K562 (cell line): Measurements from ENCODE around the gene PYROXD2.

Source experiments
- ELF1 ChIP-seq: fragments of 200-800 bp; sonication (Bioruptor generic); IDR thresholded peaks from 2 replicates; pipeline ENCODE4 v1.6.1; 2016; ENCODE audit warnings: missing genetic modification characterization, missing compliant biosample characterization
- HMGN3 ChIP-seq: IDR thresholded peaks from 2 replicates; pipeline ENCODE4 v1.6.1; 2011; ENCODE audit warnings: borderline replicate concordance, low read depth, mild to moderate bottlenecking, mixed read lengths, low read length; ENCODE audit not compliant: insufficient read length; ENCODE audit errors: extremely low read depth
- JUN ChIP-seq, 2 experiments: sonication (generic) in 1 of 2; formaldehyde crosslinking in 1 of 2; IDR thresholded peaks; 2 replicates each; pipeline versions ENCODE4 v1.6.1 to v1.8.0; 2012 to 2022; ENCODE audit warnings: borderline replicate concordance in 2 of 2, mild to moderate bottlenecking in 2 of 2, improper control_type of control experiment in 1 of 2, low read depth in 1 of 2, low read length in 1 of 2, missing genetic modification reagents in 1 of 2
- JUNB ChIP-seq: fragments of 450-650 bp; formaldehyde crosslinking; conservative IDR thresholded peaks from 2 replicates; pipeline ENCODE4 v1.4.0; 2020; ENCODE audit warnings: mild to moderate bottlenecking
- MEF2A ChIP-seq: IDR thresholded peaks from 2 replicates; pipeline ENCODE4 v1.6.1; 2011; ENCODE audit warnings: low read depth, mild to moderate bottlenecking, low read length, moderate library complexity; ENCODE audit not compliant: control insufficient read depth
- POLR2A ChIP-seq: fragments of 450-650 bp; conservative IDR thresholded peaks from 2 replicates; pipeline ENCODE4 v1.6.1; 2016
- YY1 ChIP-seq, 3 experiments: IDR thresholded peaks; 2 replicates each; pipeline ENCODE4 v1.6.1; 2011; ENCODE audit warnings: low read length in 2 of 3, mild to moderate bottlenecking in 2 of 3, moderate library complexity in 2 of 3, borderline replicate concordance in 1 of 3, control low read depth in 1 of 3, low read depth in 1 of 3; ENCODE audit not compliant: insufficient read depth in 3 of 3, insufficient replicate concordance in 2 of 3, control insufficient read depth in 1 of 3, insufficient read length in 1 of 3; ENCODE audit errors: extremely low read depth in 1 of 3
- ZNF124 ChIP-seq: sonication (generic); formaldehyde crosslinking; IDR thresholded peaks from 2 replicates; pipeline ENCODE4 v1.8.1; 2022; ENCODE audit warnings: missing genetic modification reagents
- ZNF23 ChIP-seq: fragments of 250-450 bp; sonication (Bioruptor Pico); IDR thresholded peaks from 2 replicates; pipeline ENCODE4 v1.4.0; 2020; ENCODE audit warnings: mild to moderate bottlenecking
- ZSCAN29 ChIP-seq: fragments of 450-650 bp; IDR thresholded peaks from 2 replicates; pipeline ENCODE4 v1.6.1; 2017
- TF ChIP-seq, protein P1 (sequence below), 3 experiments: IDR thresholded peaks in 2 of 3; conservative IDR thresholded peaks in 1 of 3; 2 replicates each; pipeline ENCODE4 v1.5.1; 2011 to 2012; ENCODE audit warnings: low read length in 3 of 3, mild to moderate bottlenecking in 3 of 3, control low read depth in 2 of 3, improper control_type of control experiment in 1 of 3, inconsistent platforms in 1 of 3, low read depth in 1 of 3, mixed read lengths in 1 of 3, moderate library complexity in 1 of 3; ENCODE audit not compliant: insufficient read depth in 2 of 3
- TF ChIP-seq, protein P2 (sequence below): fragments of 250-450 bp; sonication (Bioruptor Pico); IDR thresholded peaks from 2 replicates; pipeline ENCODE4 v1.4.0; 2020; ENCODE audit warnings: mild to moderate bottlenecking, moderate library complexity
- TF ChIP-seq, protein P3 (sequence below): fragments of 250-450 bp; sonication (Bioruptor Pico); IDR thresholded peaks from 2 replicates; pipeline ENCODE4 v1.4.0; 2020; ENCODE audit warnings: mild to moderate bottlenecking, moderate library complexity
- TF ChIP-seq, protein P4 (sequence below), 2 experiments: fragments of 150-350 bp in 1 of 2; IDR thresholded peaks; 2 replicates each; pipeline ENCODE4 v1.6.1; 2012 to 2016; ENCODE audit warnings: low read depth in 2 of 2, low read length in 2 of 2, mild to moderate bottlenecking in 1 of 2, moderate library complexity in 1 of 2

DNA sequence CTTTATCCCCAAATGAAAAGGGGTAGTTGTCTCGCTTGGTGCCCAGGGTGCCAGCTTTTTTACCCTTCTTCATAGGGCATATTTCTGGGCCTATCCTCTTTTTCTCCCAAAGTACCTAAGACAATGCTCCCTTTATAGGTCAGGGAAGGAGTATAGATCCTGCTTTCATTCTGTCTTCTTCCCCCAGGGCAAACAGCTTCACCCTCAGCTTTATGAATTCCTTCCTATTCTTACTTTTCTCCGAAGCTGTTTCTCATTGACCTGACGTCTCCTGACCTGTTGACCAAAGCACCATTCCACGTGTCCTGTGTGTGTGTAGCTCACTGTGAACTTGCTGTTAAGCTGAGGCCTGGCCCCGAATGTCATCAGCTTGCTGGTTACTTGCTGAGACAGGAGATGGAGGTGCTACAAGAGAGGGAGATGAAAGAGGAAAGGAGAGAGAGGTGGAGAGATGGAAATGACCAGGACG is 48.9 kb downstream of the PYROXD2 start:
- TF ChIP-seq ELF1 (tag) (no peak), HMGN3 (no peak), JUN (IDR thresholded peaks at IDR 0.05; ENCODE audit: borderline replicate concordance, low read depth, low read length) (no peak), JUN (CRISPR knock-in tag; IDR thresholded peaks at IDR 0.05; ENCODE audit: borderline replicate concordance) (no peak), ZNF124 (CRISPR knock-in tag) (no peak), YY1 (IDR thresholded peaks at IDR 0.05; ENCODE audit: borderline replicate concordance in 1 of 3, control insufficient read depth in 1 of 3, extremely low read depth in 1 of 3, insufficient read depth in 3 of 3, insufficient read length in 1 of 3, insufficient replicate concordance in 2 of 3, low read depth in 1 of 3, low read length in 2 of 3) (no peak), POLR2A (no peak), MEF2A (no peak), ZSCAN29 (no peak), JUNB (no peak), ZNF23 (CRISPR knock-in tag) (no peak)
- TF ChIP-seq, protein P1, sequence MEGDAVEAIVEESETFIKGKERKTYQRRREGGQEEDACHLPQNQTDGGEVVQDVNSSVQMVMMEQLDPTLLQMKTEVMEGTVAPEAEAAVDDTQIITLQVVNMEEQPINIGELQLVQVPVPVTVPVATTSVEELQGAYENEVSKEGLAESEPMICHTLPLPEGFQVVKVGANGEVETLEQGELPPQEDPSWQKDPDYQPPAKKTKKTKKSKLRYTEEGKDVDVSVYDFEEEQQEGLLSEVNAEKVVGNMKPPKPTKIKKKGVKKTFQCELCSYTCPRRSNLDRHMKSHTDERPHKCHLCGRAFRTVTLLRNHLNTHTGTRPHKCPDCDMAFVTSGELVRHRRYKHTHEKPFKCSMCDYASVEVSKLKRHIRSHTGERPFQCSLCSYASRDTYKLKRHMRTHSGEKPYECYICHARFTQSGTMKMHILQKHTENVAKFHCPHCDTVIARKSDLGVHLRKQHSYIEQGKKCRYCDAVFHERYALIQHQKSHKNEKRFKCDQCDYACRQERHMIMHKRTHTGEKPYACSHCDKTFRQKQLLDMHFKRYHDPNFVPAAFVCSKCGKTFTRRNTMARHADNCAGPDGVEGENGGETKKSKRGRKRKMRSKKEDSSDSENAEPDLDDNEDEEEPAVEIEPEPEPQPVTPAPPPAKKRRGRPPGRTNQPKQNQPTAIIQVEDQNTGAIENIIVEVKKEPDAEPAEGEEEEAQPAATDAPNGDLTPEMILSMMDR (IDR thresholded peaks at IDR 0.05 in 2 of 3, conservative IDR thresholded peaks at IDR 0.05 in 1 of 3; ENCODE audit: insufficient read depth in 2 of 3, low read depth in 1 of 3, low read length in 3 of 3), result no peak
- TF ChIP-seq, protein P2, sequence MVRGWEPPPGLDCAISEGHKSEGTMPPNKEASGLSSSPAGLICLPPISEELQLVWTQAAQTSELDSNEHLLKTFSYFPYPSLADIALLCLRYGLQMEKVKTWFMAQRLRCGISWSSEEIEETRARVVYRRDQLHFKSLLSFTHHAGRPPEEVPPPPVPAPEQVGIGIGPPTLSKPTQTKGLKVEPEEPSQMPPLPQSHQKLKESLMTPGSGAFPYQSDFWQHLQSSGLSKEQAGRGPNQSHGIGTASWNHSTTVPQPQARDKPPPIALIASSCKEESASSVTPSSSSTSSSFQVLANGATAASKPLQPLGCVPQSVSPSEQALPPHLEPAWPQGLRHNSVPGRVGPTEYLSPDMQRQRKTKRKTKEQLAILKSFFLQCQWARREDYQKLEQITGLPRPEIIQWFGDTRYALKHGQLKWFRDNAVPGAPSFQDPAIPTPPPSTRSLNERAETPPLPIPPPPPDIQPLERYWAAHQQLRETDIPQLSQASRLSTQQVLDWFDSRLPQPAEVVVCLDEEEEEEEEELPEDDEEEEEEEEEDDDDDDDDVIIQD, result no peak
- TF ChIP-seq, protein P3, sequence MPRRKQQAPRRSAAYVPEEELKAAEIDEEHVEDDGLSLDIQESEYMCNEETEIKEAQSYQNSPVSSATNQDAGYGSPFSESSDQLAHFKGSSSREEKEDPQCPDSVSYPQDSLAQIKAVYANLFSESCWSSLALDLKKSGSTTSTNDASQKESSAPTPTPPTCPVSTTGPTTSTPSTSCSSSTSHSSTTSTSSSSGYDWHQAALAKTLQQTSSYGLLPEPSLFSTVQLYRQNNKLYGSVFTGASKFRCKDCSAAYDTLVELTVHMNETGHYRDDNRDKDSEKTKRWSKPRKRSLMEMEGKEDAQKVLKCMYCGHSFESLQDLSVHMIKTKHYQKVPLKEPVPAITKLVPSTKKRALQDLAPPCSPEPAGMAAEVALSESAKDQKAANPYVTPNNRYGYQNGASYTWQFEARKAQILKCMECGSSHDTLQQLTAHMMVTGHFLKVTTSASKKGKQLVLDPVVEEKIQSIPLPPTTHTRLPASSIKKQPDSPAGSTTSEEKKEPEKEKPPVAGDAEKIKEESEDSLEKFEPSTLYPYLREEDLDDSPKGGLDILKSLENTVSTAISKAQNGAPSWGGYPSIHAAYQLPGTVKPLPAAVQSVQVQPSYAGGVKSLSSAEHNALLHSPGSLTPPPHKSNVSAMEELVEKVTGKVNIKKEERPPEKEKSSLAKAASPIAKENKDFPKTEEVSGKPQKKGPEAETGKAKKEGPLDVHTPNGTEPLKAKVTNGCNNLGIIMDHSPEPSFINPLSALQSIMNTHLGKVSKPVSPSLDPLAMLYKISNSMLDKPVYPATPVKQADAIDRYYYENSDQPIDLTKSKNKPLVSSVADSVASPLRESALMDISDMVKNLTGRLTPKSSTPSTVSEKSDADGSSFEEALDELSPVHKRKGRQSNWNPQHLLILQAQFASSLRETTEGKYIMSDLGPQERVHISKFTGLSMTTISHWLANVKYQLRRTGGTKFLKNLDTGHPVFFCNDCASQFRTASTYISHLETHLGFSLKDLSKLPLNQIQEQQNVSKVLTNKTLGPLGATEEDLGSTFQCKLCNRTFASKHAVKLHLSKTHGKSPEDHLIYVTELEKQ, result no peak
- TF ChIP-seq, protein P4, sequence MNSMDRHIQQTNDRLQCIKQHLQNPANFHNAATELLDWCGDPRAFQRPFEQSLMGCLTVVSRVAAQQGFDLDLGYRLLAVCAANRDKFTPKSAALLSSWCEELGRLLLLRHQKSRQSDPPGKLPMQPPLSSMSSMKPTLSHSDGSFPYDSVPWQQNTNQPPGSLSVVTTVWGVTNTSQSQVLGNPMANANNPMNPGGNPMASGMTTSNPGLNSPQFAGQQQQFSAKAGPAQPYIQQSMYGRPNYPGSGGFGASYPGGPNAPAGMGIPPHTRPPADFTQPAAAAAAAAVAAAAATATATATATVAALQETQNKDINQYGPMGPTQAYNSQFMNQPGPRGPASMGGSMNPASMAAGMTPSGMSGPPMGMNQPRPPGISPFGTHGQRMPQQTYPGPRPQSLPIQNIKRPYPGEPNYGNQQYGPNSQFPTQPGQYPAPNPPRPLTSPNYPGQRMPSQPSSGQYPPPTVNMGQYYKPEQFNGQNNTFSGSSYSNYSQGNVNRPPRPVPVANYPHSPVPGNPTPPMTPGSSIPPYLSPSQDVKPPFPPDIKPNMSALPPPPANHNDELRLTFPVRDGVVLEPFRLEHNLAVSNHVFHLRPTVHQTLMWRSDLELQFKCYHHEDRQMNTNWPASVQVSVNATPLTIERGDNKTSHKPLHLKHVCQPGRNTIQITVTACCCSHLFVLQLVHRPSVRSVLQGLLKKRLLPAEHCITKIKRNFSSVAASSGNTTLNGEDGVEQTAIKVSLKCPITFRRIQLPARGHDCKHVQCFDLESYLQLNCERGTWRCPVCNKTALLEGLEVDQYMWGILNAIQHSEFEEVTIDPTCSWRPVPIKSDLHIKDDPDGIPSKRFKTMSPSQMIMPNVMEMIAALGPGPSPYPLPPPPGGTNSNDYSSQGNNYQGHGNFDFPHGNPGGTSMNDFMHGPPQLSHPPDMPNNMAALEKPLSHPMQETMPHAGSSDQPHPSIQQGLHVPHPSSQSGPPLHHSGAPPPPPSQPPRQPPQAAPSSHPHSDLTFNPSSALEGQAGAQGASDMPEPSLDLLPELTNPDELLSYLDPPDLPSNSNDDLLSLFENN (IDR thresholded peaks at IDR 0.05; ENCODE audit: low read depth in 2 of 2, low read length in 2 of 2), result no peak
